ENCODE data around the gene CD58. TPM values are rescaled to one million over a fixed set of nuclear protein-coding genes. Genes with fewer than 3 reads are reported as not detected.
A peak's percentile ranks its signal among the peaks of the same experiment; 100 is the strongest.

Gene CD58
- total RNA-seq, 4 donors from 2014 or later: 25.3 to 40.9 (median 28.9) TPM

GRCh38 chr1:116481934-116482333 is 88.9 kb downstream of the CD58 start:
- intact Hi-C loops (cut with DNase I; ENCODE audit: low total_unique reads): loop anchor here (5.0 kb wide), 1 partner anchor 330 kb away; no protein-coding TSS in a partner anchor
- DNase-seq (ENCODE audit: low spot score in 2 of 2): peak in 1 of 2 donors; percentile 58
- WGBS, 2 donors: 84% methylated on average over 3 of the region's 3 CpGs
- no peak for TF ChIP-seq POLR2A (IDR thresholded peaks at IDR 0.05)
- TF ChIP-seq CTCF (IDR thresholded peaks at IDR 0.05): no peak
- H3K4me3 ChIP-seq (ENCODE audit: low read depth, poor library complexity, severe bottlenecking): no peak overlapping the region

- peak in 1 of 2 donors; percentile 61 for DNase-seq (ENCODE audit: low spot score in 2 of 2)
- intact Hi-C loops (cut with DNase I; ENCODE audit: low total_unique reads): no loop called here
- H3K4me3 ChIP-seq (ENCODE audit: low read depth, poor library complexity, severe bottlenecking): no peak overlapping the region
- TF ChIP-seq POLR2A (IDR thresholded peaks at IDR 0.05): no peak
- TF ChIP-seq CTCF (IDR thresholded peaks at IDR 0.05): no peak
- 98% methylated on average over 6 of the region's 6 CpGs for WGBS, 2 donors
Observed at GRCh38 chr1:116478621-116479020, 92.2 kb downstream of the CD58 start.

- TF ChIP-seq POLR2A (IDR thresholded peaks at IDR 0.05) (no peak), CTCF (IDR thresholded peaks at IDR 0.05) (no peak)
- intact Hi-C loops (cut with DNase I; ENCODE audit: low total_unique reads): no loop called here
- WGBS, 2 donors: 77 to 89% methylated on average over 3 of the region's 3 CpGs
- DNase-seq (ENCODE audit: low spot score in 2 of 2): peak in 1 of 2 donors; percentile 36
- H3K4me3 ChIP-seq (ENCODE audit: low read depth, poor library complexity, severe bottlenecking): no peak overlapping the region
Observed at GRCh38 chr1:116477429-116477828, 93.4 kb downstream of the CD58 start.

GRCh38 chr1:116476321-116476720 is 94.5 kb downstream of the CD58 start:
- no peak overlapping the region for H3K4me3 ChIP-seq (ENCODE audit: low read depth, poor library complexity, severe bottlenecking)
- 93 to 95% methylated on average over 3 of the region's 3 CpGs for WGBS, 2 donors
- TF ChIP-seq POLR2A (IDR thresholded peaks at IDR 0.05) (no peak), CTCF (IDR thresholded peaks at IDR 0.05) (no peak)
- intact Hi-C loops (cut with DNase I; ENCODE audit: low total_unique reads): no loop called here
- DNase-seq (ENCODE audit: low spot score in 2 of 2): no peak

GRCh38 chr1:116475850-116476218 is 95.0 kb downstream of the CD58 start:
- H3K4me3 ChIP-seq (ENCODE audit: low read depth, poor library complexity, severe bottlenecking): no peak overlapping the region
- TF ChIP-seq CTCF (IDR thresholded peaks at IDR 0.05): no peak
- no peak for TF ChIP-seq POLR2A (IDR thresholded peaks at IDR 0.05)
- peak in 1 of 2 donors; percentile 56 for DNase-seq (ENCODE audit: low spot score in 2 of 2)
- intact Hi-C loops (cut with DNase I; ENCODE audit: low total_unique reads): no loop called here
- 95% methylated on average over 7 of the region's 7 CpGs for WGBS, 2 donors
